GOT3 (cell line): ENCODE measurements around the gene TAF8.
"Not testable (repeated sequence)": the region's sequence is repeated elsewhere in the genome, so short reads cannot be mapped to it uniquely, and the experiment has no call there.

Source experiments
- DNase-seq: peaks from one replicate; lab custom pipeline; 2025; ENCODE audit warnings: mixed read lengths; lab: John Stamatoyannopoulos, UW

TAF8 gene, protein sequence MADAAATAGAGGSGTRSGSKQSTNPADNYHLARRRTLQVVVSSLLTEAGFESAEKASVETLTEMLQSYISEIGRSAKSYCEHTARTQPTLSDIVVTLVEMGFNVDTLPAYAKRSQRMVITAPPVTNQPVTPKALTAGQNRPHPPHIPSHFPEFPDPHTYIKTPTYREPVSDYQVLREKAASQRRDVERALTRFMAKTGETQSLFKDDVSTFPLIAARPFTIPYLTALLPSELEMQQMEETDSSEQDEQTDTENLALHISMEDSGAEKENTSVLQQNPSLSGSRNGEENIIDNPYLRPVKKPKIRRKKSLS

GRCh38 chr6:42050297-42051267 lies at the start of gene TAF8:
Gene TAF8, plus strand, starts transcription at chr6:42050524. Its CDS starts 18 bp downstream, at chr6:42050542.
- peak; percentile 84 for DNase-seq

- DNase-seq, result no peak
These were observed 48.8 kb upstream of the TAF8 start for GRCh38 chr6:42001506-42001905.

GRCh38 chr6:42003658-42004057 lies 46.7 kb upstream of the TAF8 start:
- not testable (repeated sequence) for DNase-seq

DNA sequence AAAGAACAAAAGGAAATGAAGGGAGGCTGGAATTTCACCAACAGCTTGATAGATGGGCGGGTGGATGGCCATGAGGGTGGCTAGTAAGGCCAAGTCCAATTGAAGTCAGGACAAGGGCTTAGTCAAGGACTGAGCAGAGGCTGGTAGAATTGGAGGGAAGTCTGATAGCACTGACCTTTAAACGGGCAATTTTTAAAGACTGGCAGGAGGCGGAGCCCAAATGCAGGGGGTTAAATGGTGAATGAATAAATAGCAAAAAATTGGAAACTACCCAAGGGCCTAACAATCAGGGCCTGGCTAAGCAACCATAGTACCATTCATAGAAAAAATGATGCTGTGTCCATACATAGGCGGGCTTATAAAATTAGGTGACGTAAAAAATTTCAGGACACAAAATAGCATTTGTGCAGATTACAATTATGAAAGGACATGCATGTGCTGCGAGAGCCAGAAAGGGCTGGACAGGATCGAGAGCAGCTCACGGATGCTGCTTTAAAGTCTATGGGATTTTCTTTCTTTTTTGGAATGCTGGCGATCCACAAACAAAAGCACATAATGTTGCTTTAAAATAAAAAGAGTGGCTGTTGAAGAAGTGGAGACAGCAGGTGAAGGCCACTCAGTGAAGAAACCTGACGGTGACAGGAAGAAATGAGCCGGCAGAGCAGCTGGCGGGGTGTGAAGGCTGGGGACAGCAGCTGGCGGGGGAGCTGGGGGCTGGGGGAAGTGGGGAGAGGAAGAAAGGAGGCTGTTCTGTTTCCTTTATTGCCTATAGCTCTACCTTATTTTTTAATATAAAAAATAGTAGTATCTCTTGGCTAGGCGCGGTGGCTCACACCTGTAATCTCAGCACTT lies 42.8 kb upstream of the TAF8 start:
- no peak for DNase-seq

DNA sequence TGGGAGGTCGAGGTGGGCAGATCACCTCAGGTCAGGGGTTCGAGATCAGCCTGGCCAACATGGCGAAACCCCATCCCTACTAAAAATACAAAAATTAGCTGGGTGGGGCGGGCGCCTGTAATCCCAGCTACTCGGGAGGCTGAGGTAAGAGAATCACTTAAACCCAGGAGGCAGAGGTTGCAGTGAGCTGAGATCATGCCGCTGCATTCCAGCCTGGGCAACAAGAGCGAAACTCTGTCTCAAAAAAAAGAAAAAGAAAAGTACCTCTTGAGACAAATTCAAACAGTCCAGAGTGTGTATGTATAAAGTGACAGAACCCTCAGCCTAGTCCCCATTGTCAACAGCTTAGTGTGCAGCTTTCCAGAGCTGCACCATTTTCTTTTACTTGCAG lies 42.2 kb upstream of the TAF8 start:
- not testable (repeated sequence) for DNase-seq

- no peak for DNase-seq
These were observed 40.5 kb upstream of the TAF8 start for GRCh38 chr6:42009844-42010184.

DNA sequence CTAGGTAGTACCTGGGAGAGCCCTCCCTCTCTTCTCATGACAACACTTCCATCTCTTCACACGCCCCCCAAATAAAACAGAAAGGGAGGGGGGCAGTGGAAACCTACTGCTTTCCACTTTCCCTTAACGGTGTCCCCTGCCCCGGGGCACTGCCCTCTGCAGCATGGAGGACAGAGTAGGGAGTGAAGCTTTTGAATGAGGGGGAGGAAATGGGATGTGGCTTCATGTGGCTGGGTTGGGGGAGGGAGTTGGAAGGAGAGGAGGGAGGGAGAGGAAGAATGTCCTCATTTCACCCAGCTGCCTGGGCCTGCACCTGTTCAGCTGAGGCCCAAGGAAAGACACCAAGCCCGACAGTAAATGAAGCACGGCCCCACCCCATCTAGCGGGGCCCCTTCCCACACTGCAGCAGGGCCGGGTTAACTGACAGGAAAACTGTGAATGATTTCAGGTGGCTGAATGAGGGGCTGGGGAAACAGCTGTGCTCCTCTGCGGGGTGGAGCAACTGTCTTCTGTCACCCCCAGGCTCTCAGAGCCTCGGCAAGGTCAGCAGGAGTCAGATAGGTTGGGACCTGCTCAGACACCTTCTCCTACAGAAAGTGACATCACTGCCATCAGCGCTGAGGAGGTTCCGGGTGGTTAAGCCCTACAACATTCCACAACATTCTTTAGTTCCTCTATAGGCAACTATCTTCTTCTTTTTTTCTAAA lies 40.0 kb upstream of the TAF8 start:
- DNase-seq, result no peak

DNA sequence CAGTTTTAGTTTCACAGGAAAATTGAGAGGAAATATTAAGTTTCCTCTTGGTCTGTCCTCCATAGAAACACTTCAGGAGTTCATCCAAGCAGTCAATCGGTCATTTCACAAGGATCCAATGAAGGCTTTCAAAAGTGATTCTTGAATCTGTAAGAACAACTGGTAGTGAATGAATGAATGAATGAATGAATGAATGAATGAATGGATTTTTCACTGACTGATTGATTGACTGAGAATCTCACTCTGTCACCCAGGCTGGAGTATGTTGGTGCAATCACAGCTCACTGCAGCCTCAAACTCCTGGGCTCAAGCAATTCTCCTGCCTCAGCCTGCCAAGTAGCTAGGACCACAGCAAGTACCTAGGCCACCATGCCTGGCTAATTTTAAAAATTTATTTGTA lies 39.4 kb upstream of the TAF8 start:
- no peak for DNase-seq

GRCh38 chr6:42012501-42013133 lies 37.7 kb upstream of the TAF8 start:
- DNase-seq, result no peak

DNA sequence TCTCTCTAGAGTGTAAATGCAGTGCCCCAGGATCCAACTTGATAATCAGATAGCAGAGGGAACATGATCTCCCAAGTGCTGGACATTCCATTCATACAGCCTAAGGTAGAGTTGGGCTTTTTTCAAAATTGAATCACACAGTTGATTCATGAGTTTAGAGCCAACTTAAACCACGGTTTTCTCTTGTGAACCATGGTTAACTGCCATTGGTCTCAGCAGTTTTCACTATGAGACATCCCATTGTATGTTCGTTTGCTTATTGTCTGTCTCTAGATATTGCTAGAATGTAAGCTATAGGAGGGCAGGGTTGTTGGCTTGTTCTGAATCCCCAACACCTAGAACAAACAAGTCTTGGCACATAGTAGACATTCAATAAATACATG lies 37.2 kb upstream of the TAF8 start:
- DNase-seq, result no peak

- no peak for DNase-seq
These were observed 33.2 kb upstream of the TAF8 start for GRCh38 chr6:42017021-42017643.

DNA sequence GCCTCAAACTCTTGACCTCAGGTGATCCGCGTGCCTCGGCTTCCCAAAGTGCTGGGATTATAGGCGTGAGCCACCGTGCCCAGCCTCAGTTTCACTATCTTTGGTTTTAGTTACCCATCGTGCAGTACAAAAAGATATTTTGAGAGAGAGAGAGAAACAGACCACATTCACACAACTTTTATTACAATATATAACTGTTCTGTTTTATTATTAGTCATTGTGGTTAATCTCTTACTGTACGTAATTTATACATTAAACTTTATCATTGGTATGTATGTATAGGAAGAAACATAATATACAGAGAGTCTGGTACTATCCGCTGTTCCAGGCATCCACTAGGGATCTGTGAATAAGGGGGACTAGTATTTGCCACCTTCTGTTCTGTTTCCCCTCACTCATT lies 29.4 kb upstream of the TAF8 start:
- no peak for DNase-seq

GRCh38 chr6:42021847-42022754 lies 28.2 kb upstream of the TAF8 start:
- DNase-seq, result no peak

- DNase-seq, result no peak
These were observed 27.5 kb upstream of the TAF8 start for GRCh38 chr6:42022755-42023384.

GRCh38 chr6:42025066-42025844 lies 25.1 kb upstream of the TAF8 start:
- DNase-seq, result no peak

- no peak for DNase-seq
These were observed 24.5 kb upstream of the TAF8 start for GRCh38 chr6:42025845-42026243.

DNA sequence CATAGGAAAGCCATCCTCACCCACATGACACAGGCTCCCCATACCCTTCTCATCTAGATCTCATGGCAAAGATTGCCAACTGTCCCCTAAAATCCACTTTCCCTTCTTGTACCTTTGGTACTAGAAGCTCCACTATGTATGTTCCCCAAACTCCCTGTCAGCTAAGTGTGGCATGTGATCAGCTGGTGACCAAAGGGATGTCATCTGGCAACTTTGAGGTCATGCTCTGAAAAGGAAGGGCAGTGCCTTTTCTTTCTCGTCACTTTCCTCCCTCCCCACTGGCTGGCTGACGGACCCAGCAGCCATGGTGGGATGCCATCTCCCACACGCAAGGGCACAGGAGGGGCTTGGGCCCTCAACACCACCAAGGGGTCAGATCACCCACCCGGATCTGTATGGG lies 23.8 kb upstream of the TAF8 start:
- DNase-seq, result no peak
